HEK293T (cell line): ENCODE measurements around the gene NDFIP1.

Experiments
- CTCF ChIA-PET: fragments of 350-600 bp; formaldehyde crosslinking; extraction: SDS; loops from one replicate; lab custom pipeline; 2021; ENCODE audit warnings: antibody characterized with exemption, inconsistent platforms; lab: Yijun Ruan, JAX
- POLR2A ChIA-PET: fragments of 350-600 bp; formaldehyde crosslinking; extraction: SDS; loops from one replicate; lab custom pipeline; 2020; ENCODE audit warnings: antibody characterized with exemption, inconsistent platforms; lab: Yijun Ruan, JAX
- DNase-seq: peaks from one replicate; pipeline ENCODE4 v3.0.0; 2012; ENCODE audit warnings: mixed read lengths; ENCODE audit errors: extremely low spot score
- ARNT ChIP-seq: fragments of 450-650 bp; IDR thresholded peaks from 2 replicates; pipeline ENCODE4 v1.6.1; 2017; ENCODE audit warnings: mild to moderate bottlenecking
- BHLHE40 ChIP-seq: fragments of 450-650 bp; IDR thresholded peaks from 2 replicates; pipeline ENCODE4 v1.6.1; 2016; ENCODE audit warnings: mild to moderate bottlenecking, moderate library complexity, borderline replicate concordance
- CTBP1 ChIP-seq: fragments of 450-650 bp; IDR thresholded peaks from 2 replicates; pipeline ENCODE4 v1.6.1; 2016; ENCODE audit warnings: borderline replicate concordance
- ELF4 ChIP-seq: fragments of 450-650 bp; IDR thresholded peaks from 2 replicates; pipeline ENCODE4 v1.6.1; 2017; ENCODE audit warnings: antibody characterized with exemption
- FOXA1 ChIP-seq: fragments of 450-650 bp; IDR thresholded peaks from 2 replicates; pipeline ENCODE4 v1.6.1; 2016; ENCODE audit warnings: mild to moderate bottlenecking
- FOXK2 ChIP-seq: fragments of 450-650 bp; IDR thresholded peaks from 2 replicates; pipeline ENCODE4 v1.6.1; 2016; ENCODE audit warnings: mild to moderate bottlenecking
- FOXM1 ChIP-seq: fragments of 450-650 bp; IDR thresholded peaks from 2 replicates; pipeline ENCODE4 v1.6.1; 2017; ENCODE audit warnings: mild to moderate bottlenecking, borderline replicate concordance
- HDGF ChIP-seq: fragments of 450-650 bp; IDR thresholded peaks from 2 replicates; pipeline ENCODE4 v1.6.1; 2017; ENCODE audit warnings: antibody characterized with exemption, borderline replicate concordance
- L3MBTL2 ChIP-seq: fragments of 450-650 bp; conservative IDR thresholded peaks from 2 replicates; pipeline ENCODE4 v1.6.1; 2016; ENCODE audit warnings: mild to moderate bottlenecking
- LEF1 ChIP-seq: fragments of 450-650 bp; IDR thresholded peaks from 2 replicates; pipeline ENCODE4 v1.6.1; 2017; ENCODE audit warnings: mild to moderate bottlenecking, borderline replicate concordance
- NFRKB ChIP-seq: fragments of 450-650 bp; IDR thresholded peaks from 2 replicates; pipeline ENCODE4 v1.6.1; 2016; ENCODE audit warnings: mild to moderate bottlenecking, moderate library complexity
- PKNOX1 ChIP-seq: fragments of 450-650 bp; IDR thresholded peaks from 2 replicates; pipeline ENCODE4 v1.6.1; 2016
- SP1 ChIP-seq: fragments of 450-650 bp; IDR thresholded peaks from 2 replicates; pipeline ENCODE4 v1.6.1; 2017
- SUZ12 ChIP-seq: fragments of 450-650 bp; IDR thresholded peaks from 2 replicates; pipeline ENCODE4 v1.6.1; 2016; ENCODE audit warnings: mild to moderate bottlenecking
- TARDBP ChIP-seq: fragments of 450-650 bp; IDR thresholded peaks from 2 replicates; pipeline ENCODE4 v1.6.1; 2016
- ZNF384 ChIP-seq: fragments of 450-650 bp; IDR thresholded peaks from 2 replicates; pipeline ENCODE4 v1.6.1; 2016

NDFIP1 gene

GRCh38 chr5:142122121-142122520 lies 13.5 kb downstream of the NDFIP1 start:
- no peak for DNase-seq
- ChIA-PET POLR2A (no interaction called here), CTCF (no interaction called here)
- TF ChIP-seq HDGF (no peak), BHLHE40 (no peak), FOXK2 (no peak), CTBP1 (no peak), ZNF384 (no peak), SP1 (no peak), SUZ12 (no peak), LEF1 (no peak), ARNT (no peak), FOXA1 (no peak), PKNOX1 (no peak), TARDBP (no peak), ELF4 (no peak), FOXM1 (no peak)

- no peak for DNase-seq
- no peak for TF ChIP-seq SP1
- no peak for TF ChIP-seq ZNF384
- no peak for TF ChIP-seq FOXM1
- no peak for TF ChIP-seq BHLHE40
- TF ChIP-seq ARNT: no peak
- TF ChIP-seq NFRKB: no peak
- no peak for TF ChIP-seq CTBP1
- TF ChIP-seq TARDBP: no peak
- TF ChIP-seq FOXA1: no peak
- no peak for TF ChIP-seq FOXK2
- no peak for TF ChIP-seq LEF1
- TF ChIP-seq SUZ12: no peak
- TF ChIP-seq PKNOX1: no peak
- no peak for TF ChIP-seq L3MBTL2
- TF ChIP-seq HDGF: no peak
- no peak for TF ChIP-seq ELF4
- POLR2A ChIA-PET: no interaction called here
- CTCF ChIA-PET: interaction anchor here (0.6 to 1.1 kb wide), 2 partner anchors 14 to 156 kb away, joined by 3 read pairs; partner anchors contain the start of gene RNF14
Observed at GRCh38 chr5:142125378-142125777, 16.8 kb downstream of the NDFIP1 start.

- CTCF ChIA-PET: interaction anchor here (0.6 to 1.1 kb wide), 2 partner anchors 14 to 157 kb away, joined by 3 read pairs; partner anchors contain the start of gene RNF14
- no peak for TF ChIP-seq ARNT
- no peak for TF ChIP-seq SUZ12
- TF ChIP-seq SP1: no peak
- no peak for TF ChIP-seq TARDBP
- no peak for TF ChIP-seq FOXK2
- TF ChIP-seq LEF1: no peak
- TF ChIP-seq L3MBTL2: no peak
- TF ChIP-seq ZNF384: no peak
- no peak for TF ChIP-seq FOXA1
- no peak for TF ChIP-seq FOXM1
Observed at GRCh38 chr5:142125963-142126362, 17.4 kb downstream of the NDFIP1 start.

GRCh38 chr5:142128675-142129208 lies 20.2 kb downstream of the NDFIP1 start:
- ChIA-PET CTCF (interaction anchor here (1.0 to 1.1 kb wide), 2 partner anchors 117 to 138 kb away, joined by 3 to 5 read pairs; no protein-coding TSS in a partner anchor), POLR2A (interaction anchor here (1.2 kb wide), 1 partner anchor 116 kb away, joined by 4 read pairs; the partner anchor contains the start of gene GNPDA1)
- no peak for DNase-seq
- TF ChIP-seq L3MBTL2 (no peak), ELF4 (no peak), FOXM1 (no peak), LEF1 (no peak), FOXA1 (no peak), PKNOX1 (no peak)

More at GRCh38 chr5:142125963-142126362, 17.4 kb downstream of the NDFIP1 start:
- DNase-seq: no peak
- POLR2A ChIA-PET: no interaction called here

GRCh38 chr5:142129446-142130066 lies 21.0 kb downstream of the NDFIP1 start:
- ChIA-PET CTCF (interaction anchor here (0.6 to 1.1 kb wide), 6 partner anchors 14 to 228 kb away, joined by 3 to 5 read pairs (median 4); partner anchors contain the start of gene GNPDA1), POLR2A (interaction anchor here (1.2 kb wide), 1 partner anchor 117 kb away, joined by 4 read pairs; the partner anchor contains the start of gene GNPDA1)
- DNase-seq: no peak
- TF ChIP-seq SP1 (no peak), PKNOX1 (no peak), TARDBP (no peak), NFRKB (no peak), BHLHE40 (no peak), L3MBTL2 (no peak), ARNT (no peak), ZNF384 (no peak), SUZ12 (no peak), CTBP1 (no peak), HDGF (no peak), ELF4 (no peak), FOXK2 (no peak)
